ENCODE data around the gene PACRG. TPM values are rescaled to one million over a fixed set of nuclear protein-coding genes. Genes with fewer than 3 reads are reported as not detected.

The PACRG gene
- total and polyA plus RNA-seq, 10 of the 15 experiments (the other 5 are each of a cell fraction or from before 2014, with no cell fraction given) = not detected

DNA sequence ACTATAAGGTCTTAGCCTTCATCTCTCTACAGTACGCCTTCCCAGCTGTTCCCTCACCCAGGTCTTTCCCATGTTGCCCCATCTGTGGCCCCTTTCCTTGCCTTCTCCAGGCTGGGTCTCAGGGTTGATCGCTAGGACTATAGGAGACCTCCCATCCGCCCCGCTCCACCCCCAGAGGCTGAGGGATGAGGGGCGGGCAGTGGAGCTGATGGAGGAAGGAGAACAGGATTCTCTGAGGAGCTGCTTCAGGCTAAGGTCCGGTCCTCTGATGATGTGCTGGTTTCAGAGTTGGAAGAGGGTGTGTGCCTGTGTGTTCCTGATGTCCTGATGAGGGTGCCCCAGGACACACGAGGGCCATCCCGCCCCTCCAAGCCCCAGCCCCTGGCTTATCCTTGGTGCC is 531.9 kb downstream of the PACRG start:
- SMC1A ChIA-PET (ENCODE audit: uncharacterized antibody, unreplicated experiment) = no interaction called here
- Histone ChIP-seq H3K79me2 (ENCODE audit: control insufficient read depth, insufficient read depth, low read length) (no peaks in the 10 kb centered on the region), H3K36me3 (ENCODE audit: control insufficient read depth in 2 of 2, insufficient read depth in 2 of 2, low read length in 1 of 2) (no peaks in the 10 kb centered on the region), H2AFZ (ENCODE audit: control insufficient read depth, low read depth, low read length) (no peak overlapping the region), H3K9ac (ENCODE audit: control insufficient read depth, insufficient read depth, low read length) (no peak overlapping the region), H3K27ac (ENCODE audit: control insufficient read depth, insufficient read depth) (no peak overlapping the region), H4K20me1 (ENCODE audit: control insufficient read depth, insufficient read depth) (no peaks in the 10 kb centered on the region), H3K4me2 (ENCODE audit: control insufficient read depth, insufficient read depth) (no peak overlapping the region), H3K4me1 (ENCODE audit: control insufficient read depth, insufficient read depth, low read length) (no peaks in the 10 kb centered on the region), H3K9me3 (replicated peaks; ENCODE audit: control insufficient read depth, insufficient read depth, low read length) (no peaks in the 10 kb centered on the region), H3K4me3 (no peak overlapping the region), H3K27me3 (replicated peaks in 1 of 2; ENCODE audit: control insufficient read depth in 2 of 2, insufficient read depth in 2 of 2, low read length in 1 of 2) (peaks cover 1 to 3% of the 10 kb centered on the region in 2 experiments; a peak in 1 of 4 replicates)
- POLR2A ChIA-PET = no interaction called here
- CTCF ChIA-PET = no interaction called here
- TF ChIP-seq POU2F2 (IDR thresholded peaks at IDR 0.05; ENCODE audit: borderline replicate concordance, low read depth, low read length) (no peak), CBX5 (IDR thresholded peaks at IDR 0.05; ENCODE audit: low read depth) (no peak), STAT1 (conservative IDR thresholded peaks at IDR 0.05) (no peak), SMC3 (IDR thresholded peaks at IDR 0.05; ENCODE audit: borderline replicate concordance, low read length) (no peak), MYB (IDR thresholded peaks at IDR 0.05; ENCODE audit: borderline replicate concordance, low read depth, low read length) (no peak), EP300 (IDR thresholded peaks at IDR 0.05; ENCODE audit: borderline replicate concordance in 1 of 2, control insufficient read depth in 1 of 2, low read depth in 2 of 2, low read length in 2 of 2) (no peak), FOXK2 (IDR thresholded peaks at IDR 0.05) (no peak), CEBPB (IDR thresholded peaks at IDR 0.05; ENCODE audit: borderline replicate concordance in 1 of 2, low read depth in 2 of 2, low read length in 2 of 2) (no peak), FOS (IDR thresholded peaks at IDR 0.05; ENCODE audit: borderline replicate concordance, extremely low read depth, insufficient read length) (no peak), ZSCAN29 (IDR thresholded peaks at IDR 0.05) (no peak), CBX3 (IDR thresholded peaks at IDR 0.05; ENCODE audit: borderline replicate concordance, low read depth) (no peak), SP1 (IDR thresholded peaks at IDR 0.05; ENCODE audit: low read depth, low read length) (no peak), RAD21 (IDR thresholded peaks at IDR 0.05; ENCODE audit: insufficient read depth, low read depth, low read length) (no peak), KLF5 (IDR thresholded peaks at IDR 0.05; ENCODE audit: partially characterized antibody) (no peak), SMAD5 (IDR thresholded peaks at IDR 0.05; ENCODE audit: low read depth) (no peak)
- in situ Hi-C loops (cut with MboI) = no loop called here
- intact Hi-C loops (cut with micrococcal nuclease; ENCODE audit: unreplicated experiment) = no loop called here
- DNase-seq (ENCODE audit: low read depth, low spot score) (no peak), ATAC-seq (no peak), FAIRE-seq (no peak)
- RAD21 ChIA-PET (ENCODE audit: unreplicated experiment) = no interaction called here
- 52% methylated on average over 6 of the region's 8 CpGs for WGBS (ENCODE audit: insufficient coverage, insufficient replicate concordance, low lambda C conversion rate, missing lambda C conversion rate)
- BruUV-seq (replicated peaks) = no TSS peak
